GM12892 (cell line): ENCODE results near the gene CAPN12.
A peak's percentile ranks its signal among the peaks of the same experiment; 100 is the strongest.

ENCODE experiments used
- DNase-seq: peaks from one replicate; pipeline ENCODE4 v3.0.0; 2011; ENCODE audit not compliant: insufficient read length
- FAIRE-seq: peaks from 2 replicates; lab custom pipeline; 2011; peaks lifted over from hg19 to GRCh38; lab: Jason Lieb, UNC
- POLR2A ChIP-seq: IDR thresholded peaks from 2 replicates; pipeline ENCODE4 v1.6.1; 2011; ENCODE audit warnings: low read depth, low read length, control low read depth
- POLR2AphosphoS5 ChIP-seq: IDR thresholded peaks from 2 replicates; pipeline ENCODE4 v1.6.1; 2011; ENCODE audit warnings: low read depth, low read length, control low read depth
- TAF1 ChIP-seq: IDR thresholded peaks from 2 replicates; pipeline ENCODE4 v1.6.1; 2011; ENCODE audit warnings: low read depth, mild to moderate bottlenecking, control low read depth, low read length, borderline replicate concordance

CAPN12 gene

DNA sequence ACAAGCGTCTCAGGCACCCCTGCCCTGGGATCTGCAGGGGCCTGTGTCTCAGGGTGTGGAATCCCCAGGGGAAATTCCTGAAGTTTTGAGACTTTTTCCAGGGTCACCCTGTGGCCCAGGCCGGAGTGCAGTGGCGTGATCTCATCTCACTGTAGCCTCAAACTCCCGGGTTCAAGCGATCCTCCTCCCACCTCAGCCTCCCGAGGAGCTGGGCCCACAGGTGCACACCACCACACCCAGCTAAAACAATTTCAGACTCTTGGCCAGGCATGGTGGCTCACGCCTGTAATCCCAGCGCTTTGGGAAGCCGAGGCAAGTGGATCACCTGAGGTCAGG lies 4.0 kb downstream of the CAPN12 start:
- TF ChIP-seq POLR2A, result no peak
- no peak for TF ChIP-seq POLR2AphosphoS5
- TF ChIP-seq TAF1, result no peak
- FAIRE-seq (no peak), DNase-seq (no peak)

DNA sequence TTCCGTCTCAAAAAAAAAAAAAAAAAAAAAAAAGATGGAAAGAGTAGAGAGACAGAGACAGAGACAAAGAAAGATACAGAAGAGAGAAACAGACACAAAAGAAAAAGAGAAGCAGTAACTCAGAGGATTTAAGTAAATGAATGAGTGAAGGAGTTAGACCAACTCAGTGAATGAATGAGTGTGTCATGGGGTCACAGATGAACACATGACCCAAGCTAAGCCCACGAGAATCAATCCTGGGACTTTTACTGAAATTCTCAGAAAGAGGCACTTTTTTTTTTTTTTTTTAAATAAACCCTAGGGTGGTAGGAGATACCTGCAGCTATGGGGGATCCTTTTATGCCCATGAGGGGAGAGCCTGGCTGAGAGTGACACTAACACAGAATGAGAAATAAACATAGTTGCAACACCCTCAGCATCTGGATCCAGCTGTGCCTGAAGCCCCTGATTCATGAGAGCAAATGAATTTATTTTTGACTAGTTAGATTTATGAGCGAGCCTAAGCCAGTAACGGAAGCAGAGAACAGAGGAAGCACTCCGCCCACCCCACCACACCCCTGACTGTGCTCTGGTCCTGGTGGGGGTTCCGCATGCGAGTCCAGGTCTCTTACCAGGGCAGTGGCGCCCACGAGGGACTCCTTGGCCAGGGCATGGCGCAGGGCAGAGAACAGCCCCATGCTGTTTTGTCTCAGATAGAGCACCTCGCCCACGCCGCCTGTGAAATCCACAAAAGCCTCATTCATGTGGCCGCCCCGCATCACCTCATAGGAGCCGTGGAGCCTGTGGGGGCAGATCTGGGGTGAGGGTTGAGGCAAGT lies 4.6 kb downstream of the CAPN12 start:
- TF ChIP-seq TAF1, result no peak
- TF ChIP-seq POLR2A, result no peak
- no peak for TF ChIP-seq POLR2AphosphoS5
- FAIRE-seq (peak; percentile 30), DNase-seq (peak; percentile 18)

DNA sequence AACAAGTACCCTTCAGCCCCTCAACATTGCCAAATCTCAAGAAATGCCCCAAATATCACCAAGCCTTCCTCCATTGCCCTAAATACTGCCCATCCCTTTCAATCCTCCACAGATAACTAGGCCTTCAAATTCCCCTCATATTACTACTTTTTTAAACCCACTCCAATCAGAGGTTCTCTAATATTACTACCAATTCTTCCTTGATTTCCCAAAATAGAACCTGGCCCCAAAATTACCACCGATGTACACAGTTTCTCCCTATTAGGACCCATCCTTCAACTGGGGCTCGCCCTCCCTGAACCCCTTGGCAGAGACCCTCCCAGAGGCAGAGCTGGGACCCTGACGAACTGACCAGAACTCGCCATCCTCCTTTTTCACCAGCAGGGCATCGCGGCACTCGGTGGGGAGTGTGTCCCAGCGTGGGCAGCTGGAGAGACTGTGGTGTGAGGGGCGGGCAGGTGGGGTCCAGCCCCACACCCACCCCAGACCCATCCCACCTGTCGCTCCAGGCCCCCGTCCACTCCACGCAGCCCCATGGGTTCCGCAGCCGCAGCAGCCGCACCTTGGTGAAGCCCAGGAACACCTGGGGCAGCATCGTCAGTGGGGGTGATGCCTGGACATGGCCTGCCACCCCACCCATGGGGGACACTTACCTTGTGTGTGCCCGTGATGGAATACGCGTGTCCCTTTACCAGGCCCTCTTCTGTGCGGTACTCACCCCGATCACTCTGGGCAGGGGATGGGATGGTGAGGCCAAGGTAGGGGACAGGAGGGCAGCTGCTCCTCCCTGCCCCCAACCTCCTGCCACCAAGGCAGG lies 6.1 kb downstream of the CAPN12 start:
- no peak for TF ChIP-seq TAF1
- FAIRE-seq, result no peak
- DNase-seq, result no peak

DNA sequence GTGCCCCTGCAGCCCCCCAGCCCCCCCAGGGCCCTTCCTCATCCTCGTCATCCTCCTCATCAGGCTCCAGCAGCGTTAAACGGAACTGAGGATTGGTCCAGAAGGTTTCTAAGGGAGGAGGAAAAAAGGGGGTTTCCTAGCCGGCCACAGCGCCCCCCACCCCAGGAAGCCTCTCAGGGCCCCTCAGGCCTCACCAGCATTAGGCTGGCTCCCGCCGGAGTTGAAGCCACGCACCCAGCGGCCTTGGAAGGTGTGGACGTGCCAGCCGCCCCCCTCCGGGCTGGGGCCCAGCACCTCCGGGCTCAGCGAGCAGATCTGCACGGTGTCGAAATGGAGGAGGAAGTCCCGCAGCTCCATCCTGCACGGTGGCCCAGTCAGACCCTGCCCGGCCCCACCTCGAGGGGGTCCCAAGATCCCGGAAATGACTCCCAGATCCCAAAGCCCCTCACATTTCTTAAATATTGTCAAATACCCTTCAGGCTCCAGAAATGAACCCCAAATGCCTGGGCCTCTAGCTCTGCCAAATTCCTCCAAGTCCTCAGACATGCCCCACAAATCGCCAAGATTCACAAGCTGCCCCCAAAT lies 6.9 kb downstream of the CAPN12 start:
- TF ChIP-seq TAF1, result no peak
- no peak for TF ChIP-seq POLR2A
- TF ChIP-seq POLR2AphosphoS5, result no peak
- no peak for DNase-seq
- FAIRE-seq, result no peak

DNA sequence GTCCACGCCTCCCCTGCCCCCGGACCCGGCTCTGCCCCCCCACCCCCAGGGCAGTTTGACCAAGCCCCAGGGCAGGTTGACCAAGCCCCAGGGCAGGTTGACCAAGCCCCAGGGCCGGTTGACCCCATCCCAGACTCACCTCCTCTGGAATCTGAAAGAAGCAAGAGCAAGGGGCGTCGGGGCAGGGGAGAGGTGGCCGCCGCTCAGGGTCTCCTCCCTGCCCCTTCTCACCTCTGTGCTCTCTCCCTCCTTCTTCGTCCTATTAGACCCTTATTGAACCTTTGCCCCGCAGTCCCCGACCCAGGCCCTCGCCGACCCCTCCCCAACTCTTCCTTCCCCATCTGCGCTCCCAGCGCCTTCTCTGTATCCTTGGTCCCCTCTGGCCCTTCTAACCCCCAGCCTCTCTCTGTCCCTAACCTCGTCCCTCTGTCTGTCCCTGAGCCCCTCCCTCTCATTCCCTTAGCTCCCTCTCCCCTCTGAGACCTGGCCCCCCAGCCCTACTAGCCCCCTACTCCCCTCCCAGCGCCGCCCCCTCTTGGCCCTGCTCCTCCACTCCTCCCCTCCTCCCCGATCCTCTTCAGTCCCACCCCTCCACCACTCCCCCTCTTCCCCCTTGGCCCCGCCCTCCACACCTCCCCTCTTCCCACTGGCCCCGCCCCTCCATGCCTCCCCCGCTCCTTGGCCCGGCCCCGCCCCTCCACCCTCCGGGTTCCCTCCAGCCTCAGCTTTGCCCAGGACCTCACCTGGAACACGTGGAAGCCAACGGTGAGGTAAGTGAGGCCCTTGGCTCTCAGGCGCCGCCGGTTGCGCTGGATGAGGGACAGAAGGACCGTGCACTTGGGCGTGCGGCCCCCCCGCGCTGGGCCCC lies 7.6 kb downstream of the CAPN12 start:
- FAIRE-seq (peak; percentile 56), DNase-seq (peak; percentile 72)
- TF ChIP-seq POLR2A (no peak), POLR2AphosphoS5 (no peak), TAF1 (no peak)

DNA sequence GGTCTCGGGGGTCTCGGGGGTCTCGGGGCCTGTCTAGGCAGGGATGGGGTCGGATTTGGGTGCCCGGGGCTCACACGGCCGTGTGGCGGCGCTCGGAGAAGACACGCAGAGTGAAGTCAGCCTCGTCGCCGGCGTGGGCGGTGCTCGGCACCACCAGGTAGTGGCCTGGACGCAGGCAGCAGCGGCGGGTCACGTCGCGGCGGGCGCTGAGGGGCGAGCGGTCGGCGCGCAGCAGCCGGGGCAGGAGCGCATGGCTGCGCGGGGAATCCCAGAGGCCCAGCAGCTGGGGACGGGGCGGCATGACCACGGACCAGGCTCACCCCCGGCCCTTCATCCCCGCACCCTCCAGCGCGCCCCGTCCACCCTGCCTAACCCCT lies 8.2 kb downstream of the CAPN12 start:
- peak; percentile 66 for DNase-seq
- peak; percentile 83 for FAIRE-seq

DNA sequence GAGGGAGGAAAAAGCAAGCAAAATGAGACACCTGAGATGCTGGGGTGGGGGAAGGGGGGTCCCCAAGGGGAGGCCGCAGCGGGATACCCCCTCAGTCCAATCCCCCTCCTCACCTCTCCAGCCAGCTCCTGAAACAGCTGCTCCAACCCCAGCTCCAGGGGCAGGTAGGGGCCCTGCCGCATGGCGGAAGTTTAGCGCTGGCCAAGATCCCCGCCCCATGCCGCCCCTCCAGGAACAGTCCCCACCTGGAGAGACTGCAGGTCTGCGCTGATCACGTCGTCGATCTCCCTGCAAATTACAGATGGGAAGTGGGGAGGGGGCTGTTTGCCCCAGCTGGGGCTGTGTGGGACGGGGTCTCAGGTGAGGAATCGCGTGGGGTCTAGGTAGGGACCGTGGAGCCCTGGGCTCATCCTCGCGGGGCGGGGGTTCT lies 9.0 kb downstream of the CAPN12 start:
- DNase-seq, result no peak
- TF ChIP-seq POLR2AphosphoS5, result no peak
- no peak for TF ChIP-seq TAF1
- TF ChIP-seq POLR2A, result no peak
- no peak for FAIRE-seq

More for the DNA sequence above, 8.2 kb downstream of the CAPN12 start:
- TF ChIP-seq POLR2A, result no peak

DNA sequence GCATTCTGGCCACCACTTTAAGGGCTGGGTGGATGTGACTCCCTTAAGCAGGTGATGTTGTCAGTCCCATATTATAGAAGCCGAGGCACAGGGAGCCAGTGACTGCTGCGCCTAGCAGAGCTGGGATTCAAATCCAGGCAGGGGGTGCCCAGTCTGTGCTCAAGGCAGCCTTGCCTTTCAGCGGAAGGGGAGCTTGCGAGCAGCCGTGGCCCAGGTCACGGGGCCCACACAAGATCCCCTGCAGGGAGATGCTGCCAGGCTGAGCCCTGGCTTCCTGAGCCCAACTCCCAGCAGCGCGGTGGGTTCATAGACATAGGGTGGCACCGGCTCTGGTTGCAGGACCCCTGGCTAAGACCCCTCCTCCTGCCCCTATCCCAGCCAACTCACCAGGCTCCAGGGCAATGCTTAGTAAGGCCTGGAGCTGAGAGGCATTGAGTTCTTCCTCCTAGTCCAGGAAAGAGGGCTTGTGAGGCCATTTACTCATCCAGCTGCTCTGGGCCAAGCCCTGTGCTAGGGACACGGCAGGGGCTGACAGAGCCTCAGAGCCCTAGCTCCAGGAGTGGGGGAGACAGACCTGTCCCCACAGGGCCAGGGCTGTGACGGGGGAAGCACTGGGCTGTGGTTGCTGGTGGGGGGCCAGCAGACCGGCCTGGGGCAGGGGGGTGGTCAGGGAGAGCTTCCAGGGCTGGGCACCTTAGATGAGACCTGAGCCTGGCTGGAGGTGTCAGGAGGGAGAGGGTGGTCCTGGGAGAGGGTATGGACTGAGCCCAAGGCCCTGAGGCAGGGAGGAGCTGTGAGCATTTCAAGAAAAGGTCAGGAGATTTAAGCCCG lies 9.6 kb downstream of the CAPN12 start:
- FAIRE-seq (peak; percentile 90), DNase-seq (no peak)
- TF ChIP-seq TAF1, result no peak
- TF ChIP-seq POLR2AphosphoS5, result no peak
- TF ChIP-seq POLR2A, result no peak; the same call in 1 of the 2 replicates

DNA sequence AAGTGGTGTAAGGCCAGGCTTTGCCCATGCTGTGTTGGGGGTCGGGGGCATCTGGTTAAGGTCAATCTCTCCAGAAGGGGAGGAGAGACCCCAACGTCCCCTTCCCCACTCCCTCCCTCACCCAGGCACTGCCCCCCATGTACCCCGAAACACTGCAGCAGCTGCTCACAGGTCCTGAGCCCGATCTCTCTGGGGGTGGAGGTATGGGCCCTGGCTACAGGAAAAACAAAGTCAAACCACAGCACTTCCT lies 10.2 kb downstream of the CAPN12 start:
- TF ChIP-seq POLR2A, result no peak
- no peak for TF ChIP-seq TAF1
- no peak for TF ChIP-seq POLR2AphosphoS5
- FAIRE-seq, result no peak
- DNase-seq, result peak; percentile 67

DNA sequence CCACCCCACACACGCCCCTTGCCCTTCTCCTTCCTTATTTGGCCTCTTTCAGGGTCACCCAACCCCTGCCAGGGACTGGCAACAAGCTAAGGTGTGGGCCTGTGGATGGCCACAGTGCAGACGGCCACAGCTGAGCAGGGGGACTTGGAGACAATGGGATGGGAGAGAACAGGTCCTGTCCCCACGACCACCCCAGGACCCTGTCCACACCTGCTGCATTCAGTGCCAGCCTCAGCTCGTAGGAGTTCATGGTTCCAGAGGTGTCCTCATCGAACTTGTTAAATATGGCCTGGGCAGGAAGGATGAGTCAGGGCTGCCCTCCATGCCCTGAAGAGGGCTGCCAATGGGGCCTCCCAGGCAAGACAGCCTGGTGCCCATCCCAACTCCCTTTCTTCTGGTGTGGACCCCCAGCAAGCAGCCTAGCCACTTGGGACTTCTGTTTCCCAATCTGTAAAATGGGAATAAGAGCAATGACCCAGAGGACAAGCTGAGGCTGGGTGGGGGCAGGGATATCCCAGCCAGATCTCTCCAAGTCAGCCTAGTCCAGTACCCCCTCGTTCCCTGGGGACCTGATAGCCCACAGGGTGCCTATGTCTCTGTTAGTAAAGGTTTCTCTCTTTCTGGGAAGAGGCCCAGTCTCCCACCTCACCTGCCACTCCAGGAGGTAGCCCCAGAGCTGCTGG lies 10.6 kb downstream of the CAPN12 start:
- DNase-seq (no peak), FAIRE-seq (no peak)
- TF ChIP-seq POLR2A (no peak), TAF1 (no peak), POLR2AphosphoS5 (no peak)
